NCI-H2196 (cell line): ENCODE measurements around the gene IL22.

Source experiments
- DNase-seq: peaks from one replicate; lab custom pipeline; 2025; ENCODE audit not compliant: unreplicated experiment; lab: John Stamatoyannopoulos, UW

The IL22 gene, protein sequence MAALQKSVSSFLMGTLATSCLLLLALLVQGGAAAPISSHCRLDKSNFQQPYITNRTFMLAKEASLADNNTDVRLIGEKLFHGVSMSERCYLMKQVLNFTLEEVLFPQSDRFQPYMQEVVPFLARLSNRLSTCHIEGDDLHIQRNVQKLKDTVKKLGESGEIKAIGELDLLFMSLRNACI

GRCh38 chr12:68253504-68253903, at the start of gene IL22:
TSS of gene IL22 (minus strand) at chr12:68253604. CDS start at chr12:68253448, 156 bp downstream.
- DNase-seq = no peak

DNA sequence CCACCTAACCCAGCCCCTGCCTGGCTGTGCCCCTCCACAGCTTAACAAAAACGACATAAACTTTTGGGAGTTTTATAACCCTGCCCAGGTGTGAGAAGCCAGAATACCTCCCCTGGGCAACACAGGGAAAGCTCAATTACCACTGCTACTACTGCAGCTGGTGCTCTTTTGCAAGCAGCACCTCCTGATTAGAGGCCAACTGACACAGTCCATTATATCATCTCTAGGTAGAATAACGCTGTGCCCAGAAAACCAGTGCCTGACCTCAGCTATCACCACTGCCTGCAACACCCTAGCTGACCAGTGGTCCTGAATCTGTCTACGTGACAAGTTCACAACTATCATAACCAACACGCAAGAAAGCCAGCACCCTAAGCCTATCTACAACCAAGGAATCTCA, 44.5 kb upstream of the IL22 start:
- DNase-seq = no peak

DNA sequence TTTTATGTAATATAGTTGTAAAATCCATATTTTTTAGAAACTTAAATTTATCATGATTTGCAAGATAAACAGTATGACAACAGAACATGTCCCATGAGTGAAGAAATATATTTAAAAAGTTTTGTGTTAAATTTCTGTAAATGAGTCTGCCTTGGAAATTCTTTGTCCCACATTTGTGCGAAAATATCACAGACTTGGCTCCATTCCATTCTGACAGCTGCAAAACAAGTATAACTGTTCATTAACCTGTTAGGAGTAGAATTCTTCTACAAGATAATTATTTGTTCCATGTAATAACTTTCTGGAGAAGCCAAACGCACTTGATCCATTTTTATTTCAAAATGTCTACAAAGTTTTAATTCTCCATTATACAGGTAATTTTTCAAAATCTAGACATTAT, 40.8 kb upstream of the IL22 start:
- DNase-seq = no peak

GRCh38 chr12:68293347-68293746, 39.9 kb upstream of the IL22 start:
- no peak for DNase-seq

- DNase-seq = no peak
Measured at GRCh38 chr12:68292151-68292943, 38.9 kb upstream of the IL22 start.

DNA sequence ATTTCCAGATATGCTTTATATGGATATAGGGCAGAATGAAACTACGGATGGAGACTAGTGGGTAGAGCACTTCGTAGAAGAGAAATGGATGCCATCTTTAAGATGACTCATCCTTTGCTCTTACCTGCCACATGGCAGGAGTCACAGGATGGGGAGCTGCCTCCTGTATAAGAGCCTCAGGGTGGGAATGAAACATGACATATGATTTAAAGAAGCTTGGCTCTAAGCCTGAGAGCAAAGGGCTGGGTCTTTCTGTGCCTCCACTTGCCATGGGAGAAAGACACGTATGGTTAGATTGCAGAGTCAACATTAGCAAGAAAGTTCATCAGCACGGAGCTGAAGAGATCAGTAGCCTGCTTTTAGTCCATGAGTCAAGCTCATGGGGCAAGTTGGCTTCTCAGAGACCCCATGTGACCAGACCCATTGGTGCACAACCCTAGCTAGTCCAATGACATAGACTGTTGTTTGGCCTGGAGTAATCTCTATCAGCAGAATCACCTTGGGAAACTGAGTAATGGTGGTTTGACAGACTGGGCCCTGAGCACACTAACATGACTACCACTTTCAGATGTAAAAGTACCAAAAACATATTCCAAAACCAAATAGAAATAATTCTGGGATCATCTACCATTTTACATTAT, 38.1 kb upstream of the IL22 start:
- no peak for DNase-seq

- no peak for DNase-seq
Measured at GRCh38 chr12:68290126-68290525, 36.7 kb upstream of the IL22 start.

GRCh38 chr12:68287106-68287505, 33.7 kb upstream of the IL22 start:
- DNase-seq = no peak

DNA sequence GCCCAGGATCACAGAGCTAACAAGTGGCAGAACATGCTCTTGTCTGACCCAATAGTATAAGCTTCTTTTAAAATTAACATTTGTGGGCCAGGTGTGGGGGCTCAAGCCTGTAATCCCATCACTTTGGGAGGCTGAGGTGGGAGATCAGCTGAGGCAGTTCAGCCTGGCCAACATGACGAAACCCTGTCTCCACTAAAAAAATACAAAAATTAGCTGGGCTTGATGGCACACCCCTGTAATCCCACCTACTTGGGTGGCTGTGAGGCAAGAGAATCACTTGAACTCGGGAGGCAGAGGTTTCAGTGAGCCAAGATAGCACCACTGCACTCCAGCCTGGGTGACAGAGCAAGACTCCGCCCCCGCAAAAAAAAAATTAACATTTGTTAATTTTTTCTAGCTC, 33.0 kb upstream of the IL22 start:
- no peak for DNase-seq

- DNase-seq = no peak
Measured at GRCh38 chr12:68285541-68285940, 32.1 kb upstream of the IL22 start.

GRCh38 chr12:68281322-68282077, 28.1 kb upstream of the IL22 start:
- no peak for DNase-seq

DNA sequence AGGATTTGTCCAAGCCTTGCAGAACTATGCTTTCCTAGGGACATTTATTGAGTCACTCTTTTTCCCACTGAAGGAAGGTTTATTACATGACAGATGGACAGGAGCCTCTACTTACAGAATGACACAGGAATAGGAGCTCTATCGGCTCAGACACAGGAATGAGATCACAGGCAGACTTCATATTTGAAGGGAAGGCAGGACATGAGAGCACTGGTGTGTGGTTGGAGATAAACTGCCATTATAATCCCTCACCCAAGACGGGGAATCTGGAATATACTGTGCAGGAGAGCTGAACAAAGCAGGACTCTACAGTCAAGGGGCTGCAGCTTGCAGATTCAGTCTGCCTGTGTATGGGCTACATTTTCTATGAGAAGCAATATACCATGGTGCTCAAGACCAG, 26.8 kb upstream of the IL22 start:
- DNase-seq = no peak

- no peak for DNase-seq
Measured at GRCh38 chr12:68279227-68280054, 26.0 kb upstream of the IL22 start.

GRCh38 chr12:68276402-68276930, 23.1 kb upstream of the IL22 start:
- no peak for DNase-seq

GRCh38 chr12:68272732-68273131, 19.3 kb upstream of the IL22 start:
- no peak for DNase-seq

DNA sequence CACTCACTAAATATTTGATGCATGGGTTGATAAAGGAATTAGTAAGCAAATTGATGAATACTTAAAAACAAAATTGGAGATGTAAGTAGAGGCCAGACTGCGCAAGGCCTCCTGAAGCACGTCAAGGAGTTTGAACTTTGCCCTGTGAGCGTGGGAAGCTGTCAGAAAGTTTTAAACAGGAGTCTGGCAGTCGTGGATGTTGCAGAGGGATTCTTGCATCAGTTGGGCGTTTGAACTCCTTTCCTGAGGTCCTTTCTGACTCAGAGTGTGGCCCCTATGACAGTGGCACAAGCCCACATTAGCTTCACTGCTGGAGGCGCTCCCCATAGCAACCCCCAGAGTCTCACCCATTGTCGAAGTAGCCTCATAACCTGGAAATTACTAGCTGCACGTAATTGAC, 17.9 kb upstream of the IL22 start:
- no peak for DNase-seq

- no peak for DNase-seq
Measured at GRCh38 chr12:68270358-68270757, 17.0 kb upstream of the IL22 start.

GRCh38 chr12:68269779-68270178, 16.4 kb upstream of the IL22 start:
- DNase-seq = no peak

DNA sequence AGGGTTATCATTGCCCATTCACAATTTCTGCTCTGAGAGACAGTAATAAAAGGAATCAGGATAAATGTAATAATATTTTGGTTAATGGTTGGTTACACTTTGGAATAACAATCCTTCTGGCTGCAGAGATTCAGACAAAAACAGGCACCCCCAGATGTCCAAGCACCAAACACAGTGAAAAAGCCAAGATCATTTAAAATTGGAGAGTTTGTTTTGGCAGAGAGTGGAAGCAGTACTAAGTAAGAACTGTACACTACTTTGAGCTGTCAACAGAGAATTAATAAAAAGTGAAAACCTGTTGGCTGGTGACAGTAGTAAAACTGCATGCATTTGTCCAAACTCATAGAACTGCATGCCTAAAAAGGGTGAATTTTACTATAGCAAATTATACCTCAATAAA, 15.6 kb upstream of the IL22 start:
- DNase-seq = no peak

DNA sequence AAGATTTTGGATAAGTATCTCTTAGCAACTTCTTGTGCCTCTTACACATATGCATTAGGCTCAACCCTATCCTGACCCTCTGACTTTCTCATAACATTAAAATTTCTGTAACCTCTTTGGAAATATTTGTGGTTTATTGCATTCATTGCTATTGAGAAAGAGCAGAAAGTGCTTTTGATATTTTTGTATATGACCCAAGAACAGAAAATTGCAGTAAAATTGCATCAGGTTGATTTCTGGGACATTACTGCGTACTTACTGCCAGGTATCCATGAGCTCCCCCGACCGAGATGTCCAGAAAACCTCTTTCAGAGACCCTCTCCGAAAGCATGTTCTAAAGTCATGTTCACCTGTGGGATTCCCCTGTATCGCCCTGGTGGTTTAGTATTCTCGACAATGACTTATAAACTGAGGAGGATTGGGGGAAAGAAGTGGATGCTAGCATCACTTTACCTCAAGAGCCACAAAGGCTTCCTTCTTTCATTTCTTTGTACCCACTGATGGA, 14.5 kb upstream of the IL22 start:
- DNase-seq = no peak
